Activated B cell treated with CpG ODN at 0.5 μM for 24 hours (primary cell): Measurements from ENCODE around the gene PPP4C. TPM values are rescaled to one million over a fixed set of nuclear protein-coding genes. Genes with fewer than 3 reads are reported as not detected.
A peak's percentile ranks its signal among the peaks of the same experiment; 100 is the strongest.

Experiments used
- ATAC-seq: fragments of 200-7000 bp; cut with Tn5 transposase; one replicate; pipeline ENCODE4 v1.10.0; 2021; ENCODE audit warnings: low read depth, mild to moderate bottlenecking, moderate library complexity
- CTCF ChIA-PET: fragments of 350-600 bp; sonication (Branson Sonifier 250); formaldehyde crosslinking; loops from one replicate; lab custom pipeline; 2021; ENCODE audit warnings: antibody characterized with exemption; lab: Charles Lee
- POLR2A ChIA-PET: fragments of 350-600 bp; sonication (Branson Sonifier 250); formaldehyde crosslinking; loops from one replicate; lab custom pipeline; 2021; ENCODE audit warnings: antibody characterized with exemption; lab: Charles Lee
- DNase-seq: peaks from one replicate; pipeline ENCODE4 v3.0.0; 2022
- H3K27ac Mint-ChIP-seq: one replicate; pipeline ENCODE4 v1.8.0; 2020; ENCODE audit warnings: mixed read lengths
- H3K27me3 Mint-ChIP-seq: one replicate; pipeline ENCODE4 v1.8.0; 2021; ENCODE audit warnings: mixed read lengths
- H3K36me3 Mint-ChIP-seq: one replicate; pipeline ENCODE4 v1.8.0; 2021; ENCODE audit warnings: low read depth, mixed read lengths
- H3K4me1 Mint-ChIP-seq: one replicate; pipeline ENCODE4 v1.8.0; 2021; ENCODE audit warnings: mixed read lengths
- H3K4me3 Mint-ChIP-seq: one replicate; pipeline ENCODE4 v1.8.0; 2020; ENCODE audit warnings: mild to moderate bottlenecking, mixed read lengths
- H3K9me3 Mint-ChIP-seq: one replicate; pipeline ENCODE4 v1.8.0; 2020; ENCODE audit warnings: mixed read lengths
- CTCF ChIP-seq: fragments of 200-600 bp; IDR thresholded peaks from one replicate; pipeline ENCODE4 v1.8.0; 2022; ENCODE audit warnings: antibody characterized with exemption, mild to moderate bottlenecking
- intact Hi-C: fragments of 100-400 bp; cut with micrococcal nuclease; formaldehyde crosslinking; loops from one replicate; pipeline ENCODE4 v1.15.1; 2024
- total RNA-seq: library from RNA; stranded (reverse); gene quantifications from 2 replicates; pipeline ENCODE4 v1.2.3, GENCODE V29; 2022

PPP4C gene
- total RNA-seq, 1 donor from 2014 or later: 124 TPM

GRCh38 chr16:30116291-30117207 lies 40.8 kb downstream of the PPP4C start:
- ATAC-seq (no peak), DNase-seq (no peak)
- TF ChIP-seq CTCF: no peak
- Mint-ChIP-seq H3K27me3 (no peaks in the 10 kb centered on the region), H3K27ac (no peak overlapping the region), H3K4me1 (peaks cover 18% of the 10 kb centered on the region), H3K4me3 (no peak overlapping the region), H3K36me3 (peaks cover 36% of the 10 kb centered on the region), H3K9me3 (no peaks in the 10 kb centered on the region)
- intact Hi-C loops: no loop called here
- ChIA-PET CTCF (interaction anchor here (0.6 kb wide), 1 partner anchor 60 kb away, joined by 4 read pairs; no protein-coding TSS in a partner anchor), POLR2A (interaction anchor here (1.2 to 3.1 kb wide), 2 partner anchors 51 to 67 kb away, joined by 5 to 9 read pairs; partner anchors contain the start of genes ALDOA and CORO1A)

GRCh38 chr16:30117768-30118167 lies 42.0 kb downstream of the PPP4C start:
- no peaks in the 10 kb centered on the region for H3K27me3 Mint-ChIP-seq
- H3K9me3 Mint-ChIP-seq: no peaks in the 10 kb centered on the region
- H3K27ac Mint-ChIP-seq: no peak overlapping the region
- intact Hi-C loops: no loop called here
- DNase-seq (no peak), ATAC-seq (no peak)
- no peak overlapping the region for H3K4me3 Mint-ChIP-seq
- ChIA-PET CTCF (no interaction called here), POLR2A (interaction anchor here (1.0 to 1.5 kb wide), 3 partner anchors 52 to 542 kb away, joined by 3 to 5 read pairs (median 4); partner anchors contain the start of genes ALDOA and CORO1A)
- no peak for TF ChIP-seq CTCF
- H3K36me3 Mint-ChIP-seq: peaks cover 34% of the 10 kb centered on the region
- peaks cover 27% of the 10 kb centered on the region for H3K4me1 Mint-ChIP-seq

- Mint-ChIP-seq H3K4me1 (peaks cover 27% of the 10 kb centered on the region), H3K36me3 (peaks cover 30% of the 10 kb centered on the region), H3K9me3 (no peaks in the 10 kb centered on the region), H3K4me3 (no peak overlapping the region), H3K27ac (no peak overlapping the region), H3K27me3 (no peaks in the 10 kb centered on the region)
- no peak for TF ChIP-seq CTCF
- ChIA-PET POLR2A (interaction anchor here (1.4 to 2.1 kb wide), 2 partner anchors 27 to 64 kb away, joined by 5 to 12 read pairs; partner anchors contain the start of genes CORO1A and TBX6), CTCF (no interaction called here)
- ATAC-seq (no peak), DNase-seq (no peak)
- intact Hi-C loops: no loop called here
These were observed 43.6 kb downstream of the PPP4C start for GRCh38 chr16:30119428-30119827.

- ChIA-PET CTCF (no interaction called here), POLR2A (interaction anchor here (0.6 to 2.1 kb wide), 6 partner anchors 28 to 424 kb away, joined by 3 to 12 read pairs (median 4); partner anchors contain the start of genes CORO1A and TBX6)
- DNase-seq (no peak), ATAC-seq (no peak)
- Mint-ChIP-seq H3K9me3 (no peaks in the 10 kb centered on the region), H3K4me3 (peak overlapping the region; percentile 24), H3K27me3 (no peaks in the 10 kb centered on the region), H3K27ac (peak overlapping the region; percentile 6), H3K36me3 (peaks cover 27% of the 10 kb centered on the region), H3K4me1 (peaks cover 22% of the 10 kb centered on the region)
- TF ChIP-seq CTCF: no peak
- intact Hi-C loops: loop anchor here (5.0 kb wide), 1 partner anchor 47 kb away; no protein-coding TSS in a partner anchor
These were observed 44.7 kb downstream of the PPP4C start for GRCh38 chr16:30120340-30121105.
